H1 (cell line): ENCODE data around the gene MICOS13. TPM values are rescaled to one million over a fixed set of nuclear protein-coding genes. Genes with fewer than 3 reads are reported as not detected.

Experiments
- CTCF ChIA-PET: fragments of 300-600 bp; sonication (Branson Sonifier 250); formaldehyde crosslinking; loops from one replicate; lab custom pipeline; 2021; ENCODE audit not compliant: partially characterized antibody; lab: Charles Lee
- POLR2A ChIA-PET: fragments of 300-600 bp; sonication (Branson Sonifier 250); formaldehyde crosslinking; loops from one replicate; lab custom pipeline; 2021; ENCODE audit warnings: inconsistent platforms; ENCODE audit not compliant: partially characterized antibody; lab: Charles Lee
- DNase-seq, 2 experiments: peaks; one replicate each; pipeline versions ENCODE4 v3.0.0 to v3.0.0-alpha.2; 2010 to 2022; ENCODE audit warnings: low spot score in 2 of 2, low read depth in 1 of 2, mixed read lengths in 1 of 2
- FAIRE-seq: peaks from 2 replicates; lab custom pipeline; 2011; peaks lifted over from hg19 to GRCh38; lab: Jason Lieb, UNC
- H2AFZ ChIP-seq: 2 replicates; pipeline ENCODE4 v1.8.1; 2012; ENCODE audit warnings: low read length, inconsistent platforms
- H2AK5ac ChIP-seq: 2 replicates; pipeline ENCODE4 v1.6.1; 2013; ENCODE audit warnings: low read depth, low read length
- H2BK120ac ChIP-seq: replicated peaks from 2 replicates; pipeline ENCODE3; 2013; ENCODE audit warnings: low read depth, low read length, inconsistent platforms
- H2BK12ac ChIP-seq: 2 replicates; pipeline ENCODE4 v1.6.1; 2013; ENCODE audit warnings: low read depth, low read length
- H2BK15ac ChIP-seq: 2 replicates; pipeline ENCODE4 v1.6.1; 2013; ENCODE audit warnings: low read length
- H2BK20ac ChIP-seq: 2 replicates; pipeline ENCODE4 v1.6.1; 2013; ENCODE audit warnings: low read length
- H2BK5ac ChIP-seq: 2 replicates; pipeline ENCODE4 v1.6.1; 2013; ENCODE audit warnings: low read depth, low read length
- H3K14ac ChIP-seq: 2 replicates; pipeline ENCODE4 v1.6.1; 2013; ENCODE audit warnings: inconsistent platforms; ENCODE audit not compliant: insufficient read length
- H3K18ac ChIP-seq: 2 replicates; pipeline ENCODE4 v1.6.1; 2013; ENCODE audit warnings: low read length; ENCODE audit errors: extremely low read depth
- H3K23ac ChIP-seq: 2 replicates; pipeline ENCODE4 v1.6.1; 2013; ENCODE audit warnings: inconsistent platforms; ENCODE audit not compliant: insufficient read length
- H3K23me2 ChIP-seq: 2 replicates; pipeline ENCODE4 v1.6.1; 2013; ENCODE audit warnings: low read depth, low read length
- H3K27ac ChIP-seq: 2 replicates; pipeline ENCODE4 v1.6.1; 2011; ENCODE audit warnings: low read depth, low read length, inconsistent platforms
- H3K27me3 ChIP-seq, 4 experiments: replicated peaks in 1 of 4; 1 replicate in 1 of 4; 2 replicates in 3 of 4; pipeline versions ENCODE4 v1.6.1 to v1.8.1; 2011 to 2013; ENCODE audit warnings: low read length in 3 of 4, mild to moderate bottlenecking in 3 of 4, inconsistent platforms in 2 of 4, mixed read lengths in 2 of 4, moderate library complexity in 1 of 4; ENCODE audit not compliant: control insufficient read depth in 3 of 4, insufficient read depth in 3 of 4; ENCODE audit errors: extremely low read depth in 1 of 4
- H3K36me3 ChIP-seq, 4 experiments: 2 replicates each; pipeline versions ENCODE4 v1.6.1 to v1.8.1; 2011 to 2013; ENCODE audit warnings: mild to moderate bottlenecking in 4 of 4, low read length in 3 of 4, moderate library complexity in 2 of 4, control low read depth in 1 of 4, inconsistent platforms in 1 of 4; ENCODE audit not compliant: insufficient read depth in 4 of 4, control insufficient read depth in 2 of 4
- H3K4ac ChIP-seq: replicated peaks from 2 replicates; pipeline ENCODE3; 2013; ENCODE audit warnings: low read length, low read depth, mixed read lengths, inconsistent platforms; ENCODE audit not compliant: insufficient read length
- H3K4me1 ChIP-seq, 4 experiments: replicated peaks in 1 of 4; 1 replicate in 1 of 4; 2 replicates in 3 of 4; pipeline versions ENCODE4 v1.6.1 to v1.8.1; 2011 to 2013; ENCODE audit warnings: low read length in 3 of 4, inconsistent platforms in 2 of 4, mixed read lengths in 1 of 4; ENCODE audit not compliant: insufficient read depth in 4 of 4, control insufficient read depth in 3 of 4
- H3K4me2 ChIP-seq, 2 experiments: 2 replicates each; pipeline versions ENCODE4 v1.6.1 to v1.8.1; 2011 to 2013; ENCODE audit warnings: low read depth in 2 of 2, low read length in 2 of 2, control low read depth in 1 of 2, inconsistent platforms in 1 of 2, mild to moderate bottlenecking in 1 of 2; ENCODE audit not compliant: insufficient read depth in 1 of 2
- H3K4me3 ChIP-seq, 4 experiments: fragments of 200-600, 300-600 bp in 1 of 4; sonication (generic), shearing (Covaris generic), sonication (Bioruptor Twin) in 1 of 4; 2 replicates each; pipeline versions ENCODE4 v1.5.1 to v1.8.1; 2011 to 2016; ENCODE audit warnings: low read length in 4 of 4, low read depth in 3 of 4, control low read depth in 2 of 4, inconsistent platforms in 2 of 4, mild to moderate bottlenecking in 2 of 4, mixed read lengths in 1 of 4, moderate library complexity in 1 of 4; ENCODE audit not compliant: insufficient read depth in 2 of 4; ENCODE audit errors: extremely low read depth in 1 of 4
- H3K56ac ChIP-seq: replicated peaks from 2 replicates; pipeline ENCODE3; 2013; ENCODE audit warnings: low read depth, mild to moderate bottlenecking, mixed read lengths, low read length, inconsistent platforms; ENCODE audit not compliant: insufficient read length
- H3K79me1 ChIP-seq: 2 replicates; pipeline ENCODE4 v1.6.1; 2013; ENCODE audit warnings: low read depth, low read length, control low read depth
- H3K79me2 ChIP-seq, 2 experiments: 2 replicates each; pipeline versions ENCODE4 v1.6.1 to v1.8.1; 2012 to 2013; ENCODE audit warnings: low read length in 2 of 2, mild to moderate bottlenecking in 2 of 2, inconsistent platforms in 1 of 2; ENCODE audit not compliant: insufficient read depth in 2 of 2, control insufficient read depth in 1 of 2
- H3K9ac ChIP-seq, 4 experiments: replicated peaks in 1 of 4; 1 replicate in 1 of 4; 2 replicates in 3 of 4; pipeline versions ENCODE4 v1.6.1 to v1.8.1; 2011 to 2013; ENCODE audit warnings: low read depth in 3 of 4, low read length in 3 of 4, control low read depth in 2 of 4, mild to moderate bottlenecking in 2 of 4, moderate library complexity in 2 of 4, inconsistent platforms in 1 of 4; ENCODE audit errors: extremely low read depth in 1 of 4
- H3K9me3 ChIP-seq, 2 experiments: 2 replicates each; pipeline versions ENCODE4 v1.6.1 to v1.8.1; 2012 to 2013; ENCODE audit warnings: mild to moderate bottlenecking in 2 of 2, moderate library complexity in 2 of 2, control low read depth in 1 of 2, inconsistent platforms in 1 of 2, low read depth in 1 of 2, low read length in 1 of 2, mixed read lengths in 1 of 2; ENCODE audit not compliant: insufficient read depth in 2 of 2
- H4K20me1 ChIP-seq, 2 experiments: replicated peaks in 1 of 2; 2 replicates each; pipeline versions ENCODE3 to v1.8.1; 2011 to 2013; ENCODE audit warnings: inconsistent platforms in 2 of 2, low read length in 2 of 2, mild to moderate bottlenecking in 1 of 2; ENCODE audit not compliant: insufficient read depth in 2 of 2, control insufficient read depth in 1 of 2
- H4K5ac ChIP-seq: 2 replicates; pipeline ENCODE4 v1.6.1; 2013; ENCODE audit warnings: low read length, low read depth, mixed read lengths, inconsistent platforms; ENCODE audit not compliant: insufficient read length
- H4K8ac ChIP-seq: 2 replicates; pipeline ENCODE4 v1.8.0; 2013; ENCODE audit warnings: mild to moderate bottlenecking, moderate library complexity, low read length, inconsistent platforms; ENCODE audit not compliant: insufficient read depth; ENCODE audit errors: extremely low read depth
- H4K91ac ChIP-seq: replicated peaks from 2 replicates; pipeline ENCODE3; 2013; ENCODE audit warnings: low read length, mixed read lengths, inconsistent platforms; ENCODE audit not compliant: insufficient read length
- BCL11A ChIP-seq, 2 experiments: IDR thresholded peaks; one replicate each; pipeline ENCODE4 v1.6.1; 2011; ENCODE audit warnings: low read depth in 2 of 2, low read length in 2 of 2, mild to moderate bottlenecking in 2 of 2
- CBX8 ChIP-seq: fragments of 300-800, 300-1000 bp; sonication (generic); IDR thresholded peaks from 2 replicates; pipeline ENCODE4 v1.7.1; 2016; ENCODE audit warnings: low read depth, low read length, borderline replicate concordance
- CHD1 ChIP-seq: IDR thresholded peaks from 2 replicates; pipeline ENCODE4 v1.6.1; 2012; ENCODE audit warnings: low read depth, low read length, improper control_type of control experiment
- KDM1A ChIP-seq: fragments of 200-600, 300-600 bp; sonication (generic); IDR thresholded peaks from 2 replicates; pipeline ENCODE4 v1.7.1; 2016; ENCODE audit warnings: mild to moderate bottlenecking, low read length, borderline replicate concordance
- KDM4A ChIP-seq: IDR thresholded peaks from one replicate; pipeline ENCODE4 v1.7.1; 2012; ENCODE audit warnings: low read depth, mild to moderate bottlenecking, moderate library complexity, low read length, inconsistent platforms; ENCODE audit not compliant: severe bottlenecking
- POU5F1 ChIP-seq: IDR thresholded peaks from 2 replicates; pipeline ENCODE4 v1.6.1; 2011; ENCODE audit warnings: low read depth, mild to moderate bottlenecking, low read length, moderate library complexity
- RBBP5 ChIP-seq: IDR thresholded peaks from 2 replicates; pipeline ENCODE4 v1.7.1; 2012; ENCODE audit warnings: low read depth, mild to moderate bottlenecking, inconsistent platforms, low read length, moderate library complexity, borderline replicate concordance
- RNF2 ChIP-seq: fragments of 200-900, 300-1000 bp; sonication (generic); IDR thresholded peaks from 2 replicates; pipeline ENCODE4 v1.7.1; 2016; ENCODE audit warnings: borderline replicate concordance, low read depth, mild to moderate bottlenecking, antibody characterized with exemption, low read length; ENCODE audit not compliant: poor library complexity, severe bottlenecking; ENCODE audit errors: missing control alignments
- RXRA ChIP-seq: IDR thresholded peaks from 2 replicates; pipeline ENCODE4 v1.6.1; 2011; ENCODE audit warnings: low read depth, mild to moderate bottlenecking, low read length, moderate library complexity; ENCODE audit not compliant: insufficient read depth
- SP2 ChIP-seq: IDR thresholded peaks from 2 replicates; pipeline ENCODE4 v1.6.1; 2012; ENCODE audit warnings: mild to moderate bottlenecking, low read length, inconsistent platforms
- TAF1 ChIP-seq: IDR thresholded peaks from 2 replicates; pipeline ENCODE4 v1.6.1; 2011; ENCODE audit warnings: mild to moderate bottlenecking, low read depth, low read length
- YY1 ChIP-seq: IDR thresholded peaks from 2 replicates; pipeline ENCODE4 v1.6.1; 2011; ENCODE audit warnings: low read depth, mild to moderate bottlenecking, low read length
- WGBS, 2 experiments: shearing (Covaris generic) in 1 of 2; methylation state at CpG; one replicate each; pipeline versions ENCODE4 v1.1.6 to v1.1.7; 2013 to 2015; ENCODE audit warnings: low lambda C conversion rate in 2 of 2, mixed read lengths in 2 of 2, inconsistent platforms in 1 of 2, low coverage in 1 of 2, missing lambda C conversion rate in 1 of 2; ENCODE audit not compliant: insufficient replicate concordance in 2 of 2, insufficient coverage in 1 of 2, insufficient read length in 1 of 2; ENCODE audit errors: extremely low coverage in 1 of 2, missing lambda C conversion rate in 1 of 2; 5-methylcytosine and 5-hydroxymethylcytosine counted together
- polyA plus RNA-seq, 7 experiments: library from polyadenylated mRNA; depleted of rRNA in 3 of 7; stranded (reverse) in 5 of 7; unstranded in 2 of 7; fragments of >200 nt in 5 of 7; fragments of 200-250 nt in 2 of 7; gene quantifications; 1 replicate in 5 of 7; 2 replicates in 1 of 7; 4 replicates in 1 of 7; pipeline versions ENCODE4 v1.2.1 to v1.2.3, GENCODE V29; 2011 to 2013; ENCODE audit warnings: missing spikeins in 2 of 7, mixed read lengths in 2 of 7
- total RNA-seq: library from RNA; stranded (reverse); fragmentation: NEBNext Ultra II Directional; extraction: Animal tissue kit (Norgen Biotek cat#: 25700); gene quantifications from 2 replicates; pipeline ENCODE4 v1.2.1, GENCODE V29; 2021
- TF ChIP-seq, protein P1 (sequence below): IDR thresholded peaks from 2 replicates; pipeline ENCODE4 v1.6.1; 2012; ENCODE audit warnings: inconsistent platforms

The MICOS13 gene
- total and polyA plus RNA-seq, 2 of the 8 experiments (the other 6 are each of a cell fraction or from before 2014, with no cell fraction given) = 17.3 to 36.1 TPM

DNA sequence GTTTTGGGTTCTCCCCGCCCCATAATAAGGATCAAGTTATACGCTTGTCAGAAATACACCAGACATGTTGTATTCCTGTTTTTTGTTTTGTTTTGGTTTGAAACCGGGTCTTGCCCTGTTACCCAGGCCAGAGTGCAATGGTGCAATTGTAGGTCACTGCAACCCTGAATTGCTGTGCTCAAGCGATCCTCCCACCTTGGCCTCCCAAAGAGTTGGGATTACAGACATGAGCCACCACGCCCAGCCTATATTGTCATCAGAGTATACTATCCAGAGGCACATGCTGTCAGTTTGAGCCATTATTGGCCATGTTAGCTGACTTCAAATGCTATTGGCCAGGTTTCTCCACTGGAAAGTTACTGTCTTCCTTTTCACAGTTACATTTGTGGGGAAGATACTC lies 47.7 kb downstream of the MICOS13 start:
- H3K4me2 ChIP-seq = no peak overlapping the region
- no peak overlapping the region for H2BK5ac ChIP-seq
- H3K18ac ChIP-seq = no peak overlapping the region
- H3K79me2 ChIP-seq = peaks cover 36 to 95% of the 10 kb centered on the region in 2 experiments
- no peaks in the 10 kb centered on the region for H3K9me3 ChIP-seq
- H3K36me3 ChIP-seq = peaks cover 3 to 21% (median 10%) of the 10 kb centered on the region in 4 experiments; a peak in 7 of 8 replicates
- H2BK12ac ChIP-seq = no peak overlapping the region
- no peak overlapping the region for H2AFZ ChIP-seq
- no peak overlapping the region for H3K56ac ChIP-seq
- H3K4me1 ChIP-seq = no peaks in the 10 kb centered on the region; a peak in 1 of 7 replicates
- CTCF ChIA-PET = no interaction called here
- H3K27me3 ChIP-seq = no peaks in the 10 kb centered on the region
- peaks cover 15% of the 10 kb centered on the region for H3K79me1 ChIP-seq
- H3K4me3 ChIP-seq = no peak overlapping the region
- H3K23ac ChIP-seq = no peak overlapping the region
- no peak overlapping the region for H4K91ac ChIP-seq
- H4K20me1 ChIP-seq = peaks cover 29 to 34% of the 10 kb centered on the region in 2 experiments
- no peak overlapping the region for H3K4ac ChIP-seq
- H4K5ac ChIP-seq = no peak overlapping the region
- no peak for DNase-seq
- H4K8ac ChIP-seq = no peak overlapping the region
- H3K23me2 ChIP-seq = no peaks in the 10 kb centered on the region
- H2BK20ac ChIP-seq = no peak overlapping the region
- WGBS, 2 experiments = 87% methylated on average over 5 of the region's 5 CpGs; no CpG with 5 or more reads in 1 of the 2 experiments
- no peak for FAIRE-seq
- no peak overlapping the region for H2BK120ac ChIP-seq
- no peak overlapping the region for H2BK15ac ChIP-seq
- no peak for TF ChIP-seq CBX8
- TF ChIP-seq CHD1 = no peak
- TF ChIP-seq YY1 = no peak
- TF ChIP-seq, protein P1, sequence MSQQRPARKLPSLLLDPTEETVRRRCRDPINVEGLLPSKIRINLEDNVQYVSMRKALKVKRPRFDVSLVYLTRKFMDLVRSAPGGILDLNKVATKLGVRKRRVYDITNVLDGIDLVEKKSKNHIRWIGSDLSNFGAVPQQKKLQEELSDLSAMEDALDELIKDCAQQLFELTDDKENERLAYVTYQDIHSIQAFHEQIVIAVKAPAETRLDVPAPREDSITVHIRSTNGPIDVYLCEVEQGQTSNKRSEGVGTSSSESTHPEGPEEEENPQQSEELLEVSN = no peak
- TF ChIP-seq RBBP5 = no peak
- no peak for TF ChIP-seq KDM1A
- no peak for TF ChIP-seq KDM4A
- TF ChIP-seq POU5F1 = no peak
- TF ChIP-seq RXRA = no peak
- TF ChIP-seq RNF2 = no peak
- TF ChIP-seq SP2 = no peak
- no peak for TF ChIP-seq BCL11A (IDR thresholded peaks at IDR 0.05; ENCODE audit: low read depth in 2 of 2, low read length in 2 of 2)
- no peak for TF ChIP-seq TAF1
- no peak overlapping the region for H3K14ac ChIP-seq
- no peak overlapping the region for H3K27ac ChIP-seq
- no peak overlapping the region for H2AK5ac ChIP-seq
- no peak overlapping the region for H3K9ac ChIP-seq
- POLR2A ChIA-PET = interaction anchor here (1.2 to 1.7 kb wide), 3 partner anchors 9 to 57 kb away, joined by 3 to 5 read pairs (median 3); partner anchors contain the start of genes RPL36, SAFB and SAFB2
